ENCODE data around the gene COX4I2. TPM values are rescaled to one million over a fixed set of nuclear protein-coding genes. Genes with fewer than 3 reads are reported as not detected.
"Not testable (repeated sequence)": the region's sequence is repeated elsewhere in the genome, so short reads cannot be mapped to it uniquely, and the experiment has no call there.

The COX4I2 gene
- total RNA-seq, result 11.3 TPM
- long read RNA-seq, partial matches to known transcripts, result 1 of 12 reads
- long read RNA-seq, other reads (novel, unspliced or antisense), result 5 of 12 reads

GRCh38 chr20:31637660-31638059 lies at the start of gene COX4I2:
COX4I2 (plus strand) TSS chr20:31637912; CDS start chr20:31639018, 1,106 bp downstream.
- no peak for DNase-seq (ENCODE audit: low spot score)
- intact Hi-C loops (cut with DNase I), result no loop called here

- intact Hi-C loops (cut with DNase I), result no loop called here
- no peak for DNase-seq (ENCODE audit: low spot score)
Measured at GRCh38 chr20:31590717-31591225, 46.9 kb upstream of the COX4I2 start.

- no peak for DNase-seq (ENCODE audit: low spot score)
- intact Hi-C loops (cut with DNase I), result loop anchor here (2.0 kb wide), 1 partner anchor 21 kb away; no protein-coding TSS in a partner anchor
Measured at GRCh38 chr20:31593221-31594001, 44.3 kb upstream of the COX4I2 start.

GRCh38 chr20:31594002-31594557 lies 43.6 kb upstream of the COX4I2 start:
- intact Hi-C loops (cut with DNase I), result loop anchor here (2.0 kb wide), 1 partner anchor 21 kb away; no protein-coding TSS in a partner anchor
- no peak for DNase-seq (ENCODE audit: low spot score)

- DNase-seq (ENCODE audit: low spot score), result peak; percentile 90
- intact Hi-C loops (cut with DNase I), result loop anchor here (2.0 kb wide), 1 partner anchor 22 kb away; no protein-coding TSS in a partner anchor
Measured at GRCh38 chr20:31594558-31595379, 42.9 kb upstream of the COX4I2 start.

GRCh38 chr20:31595380-31595653 lies 42.4 kb upstream of the COX4I2 start:
- intact Hi-C loops (cut with DNase I), result loop anchor here (2.0 kb wide), 1 partner anchor 23 kb away; no protein-coding TSS in a partner anchor

GRCh38 chr20:31595654-31596411 lies 41.9 kb upstream of the COX4I2 start:
- intact Hi-C loops (cut with DNase I), result loop anchor here (1.0 to 2.0 kb wide), 2 partner anchors 12 to 23 kb away; no protein-coding TSS in a partner anchor
- peak; percentile 92 for DNase-seq (ENCODE audit: low spot score)

More at GRCh38 chr20:31595380-31595653, 42.4 kb upstream of the COX4I2 start:
- DNase-seq (ENCODE audit: low spot score), result no peak

- intact Hi-C loops (cut with DNase I), result loop anchor here (1.0 kb wide), 1 partner anchor 12 kb away; no protein-coding TSS in a partner anchor
- not testable (repeated sequence) for DNase-seq (ENCODE audit: low spot score)
Measured at GRCh38 chr20:31596412-31596715, 41.3 kb upstream of the COX4I2 start.

- DNase-seq (ENCODE audit: low spot score), result no peak
- intact Hi-C loops (cut with DNase I), result loop anchor here (1.0 kb wide), 1 partner anchor 11 kb away; no protein-coding TSS in a partner anchor
Measured at GRCh38 chr20:31596831-31597480, 40.8 kb upstream of the COX4I2 start.

- intact Hi-C loops (cut with DNase I), result no loop called here
- DNase-seq (ENCODE audit: low spot score), result no peak
Measured at GRCh38 chr20:31597481-31597855, 40.2 kb upstream of the COX4I2 start.

- intact Hi-C loops (cut with DNase I), result no loop called here
- no peak for DNase-seq (ENCODE audit: low spot score)
Measured at GRCh38 chr20:31602431-31602778, 35.3 kb upstream of the COX4I2 start.

- DNase-seq (ENCODE audit: low spot score), result no peak
- intact Hi-C loops (cut with DNase I), result no loop called here
Measured at GRCh38 chr20:31602779-31603441, 34.8 kb upstream of the COX4I2 start.

GRCh38 chr20:31603822-31604566 lies 33.7 kb upstream of the COX4I2 start:
- intact Hi-C loops (cut with DNase I), result no loop called here
- DNase-seq (ENCODE audit: low spot score), result peak; percentile 97

GRCh38 chr20:31604567-31605030 lies 33.1 kb upstream of the COX4I2 start:
- intact Hi-C loops (cut with DNase I), result no loop called here
- DNase-seq (ENCODE audit: low spot score), result no peak

- intact Hi-C loops (cut with DNase I), result no loop called here
- DNase-seq (ENCODE audit: low spot score), result peak; percentile 98
Measured at GRCh38 chr20:31605031-31605901, 32.4 kb upstream of the COX4I2 start, which contains the start of gene ID1. ID1 (plus strand) TSS chr20:31605289; CDS start chr20:31605388, 99 bp downstream.

Measured in cardiac septum (tissue), 1 donor.